ENCODE data around the gene SMARCD3. TPM values are rescaled to one million over a fixed set of nuclear protein-coding genes. Genes with fewer than 3 reads are reported as not detected.

The SMARCD3 gene
- total and polyA plus RNA-seq, 9 of the 15 experiments (the other 6 are each of a cell fraction or from before 2014, with no cell fraction given) = 0.43 to 3.6 (median 2.6) TPM

- no peak for TF ChIP-seq MGA (IDR thresholded peaks at IDR 0.05)
- no peak for TF ChIP-seq RBM39 (optimal IDR thresholded peaks at IDR 0.05; ENCODE audit: low read depth, low read length)
- peak; percentile 66 for TF ChIP-seq GATA2 (CRISPR knock-in tag; IDR thresholded peaks at IDR 0.05)
- TF ChIP-seq HDAC3 (IDR thresholded peaks at IDR 0.05; ENCODE audit: borderline replicate concordance, partially characterized antibody) = no peak
- TF ChIP-seq BDP1 (IDR thresholded peaks at IDR 0.05; ENCODE audit: insufficient read depth, insufficient read length) = no peak
- no peak for TF ChIP-seq ZNF263 (CRISPR knock-in tag; IDR thresholded peaks at IDR 0.05; ENCODE audit: borderline replicate concordance)
- no peak for TF ChIP-seq HMG20A (CRISPR knock-in tag; conservative IDR thresholded peaks at IDR 0.05)
- TF ChIP-seq MCM7 (IDR thresholded peaks at IDR 0.05) = no peak
- no peak for TF ChIP-seq TRIM28 (IDR thresholded peaks at IDR 0.05)
- TF ChIP-seq NBN (IDR thresholded peaks at IDR 0.05; ENCODE audit: low read depth) = peak; percentile 51; the same call in 1 of the 2 replicates
- no peak for TF ChIP-seq TAF1 (IDR thresholded peaks at IDR 0.05; ENCODE audit: control insufficient read depth, extremely low read depth, insufficient read depth, low read length, severe bottlenecking)
- TF ChIP-seq MYC (IDR thresholded peaks at IDR 0.05; ENCODE audit: low read depth, low read length) = peak; percentile 63
- no peak for TF ChIP-seq MYC (CRISPR knock-in tag; IDR thresholded peaks at IDR 0.05; ENCODE audit: borderline replicate concordance, low read depth)
- TF ChIP-seq, protein P1, sequence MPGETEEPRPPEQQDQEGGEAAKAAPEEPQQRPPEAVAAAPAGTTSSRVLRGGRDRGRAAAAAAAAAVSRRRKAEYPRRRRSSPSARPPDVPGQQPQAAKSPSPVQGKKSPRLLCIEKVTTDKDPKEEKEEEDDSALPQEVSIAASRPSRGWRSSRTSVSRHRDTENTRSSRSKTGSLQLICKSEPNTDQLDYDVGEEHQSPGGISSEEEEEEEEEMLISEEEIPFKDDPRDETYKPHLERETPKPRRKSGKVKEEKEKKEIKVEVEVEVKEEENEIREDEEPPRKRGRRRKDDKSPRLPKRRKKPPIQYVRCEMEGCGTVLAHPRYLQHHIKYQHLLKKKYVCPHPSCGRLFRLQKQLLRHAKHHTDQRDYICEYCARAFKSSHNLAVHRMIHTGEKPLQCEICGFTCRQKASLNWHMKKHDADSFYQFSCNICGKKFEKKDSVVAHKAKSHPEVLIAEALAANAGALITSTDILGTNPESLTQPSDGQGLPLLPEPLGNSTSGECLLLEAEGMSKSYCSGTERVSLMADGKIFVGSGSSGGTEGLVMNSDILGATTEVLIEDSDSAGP (CRISPR knock-in tag; IDR thresholded peaks at IDR 0.05) = no peak
- no peak for TF ChIP-seq SMARCC2 (IDR thresholded peaks at IDR 0.05; ENCODE audit: low read depth)
- TF ChIP-seq ARID2 (IDR thresholded peaks at IDR 0.05) = no peak
Observed at GRCh38 chr7:151206914-151207313, 41.6 kb downstream of the SMARCD3 start (continued).

Data from K562 (cell line).